Activated T-helper 1 cell treated with Interleukin-2 at 50 U/mL for 16 hours (primary cell): ENCODE data around the gene NUP214.
"Not testable (repeated sequence)": the region's sequence is repeated elsewhere in the genome, so short reads cannot be mapped to it uniquely, and the experiment has no call there.

Experiments used
- DNase-seq: peaks from one replicate; pipeline ENCODE4 v3.0.0-alpha.2; 2020; ENCODE audit warnings: low read depth

Gene NUP214

GRCh38 chr9:131116281-131117120, 8.9 kb upstream of the NUP214 start:
- no peak for DNase-seq

GRCh38 chr9:131117121-131117761, 8.1 kb upstream of the NUP214 start:
- DNase-seq: no peak

- no peak for DNase-seq
Observed at GRCh38 chr9:131117762-131118145, 7.6 kb upstream of the NUP214 start.

GRCh38 chr9:131119600-131119999, 5.8 kb upstream of the NUP214 start:
- no peak for DNase-seq

- DNase-seq: no peak
Observed at GRCh38 chr9:131120620-131121228, 4.7 kb upstream of the NUP214 start.

DNA sequence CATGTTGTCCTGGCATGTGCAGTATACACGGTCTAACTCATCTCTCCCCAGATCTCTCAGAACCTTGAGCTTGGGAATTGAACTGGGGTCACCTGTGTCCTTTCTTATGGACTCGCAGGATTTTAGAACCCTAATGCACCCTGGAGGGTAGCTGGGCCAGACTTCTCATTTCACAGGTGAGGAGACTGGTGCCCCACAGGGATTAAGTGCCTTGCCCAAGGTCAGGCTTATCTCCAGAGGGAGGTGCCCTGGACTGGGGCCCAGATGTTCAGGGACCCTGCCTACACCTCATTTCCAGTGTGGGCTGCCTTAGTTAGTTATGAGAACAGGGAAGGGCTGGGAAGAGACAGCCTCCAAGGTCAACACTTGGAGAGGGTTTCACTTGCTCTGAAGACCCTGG, 4.0 kb upstream of the NUP214 start:
- DNase-seq: no peak

DNA sequence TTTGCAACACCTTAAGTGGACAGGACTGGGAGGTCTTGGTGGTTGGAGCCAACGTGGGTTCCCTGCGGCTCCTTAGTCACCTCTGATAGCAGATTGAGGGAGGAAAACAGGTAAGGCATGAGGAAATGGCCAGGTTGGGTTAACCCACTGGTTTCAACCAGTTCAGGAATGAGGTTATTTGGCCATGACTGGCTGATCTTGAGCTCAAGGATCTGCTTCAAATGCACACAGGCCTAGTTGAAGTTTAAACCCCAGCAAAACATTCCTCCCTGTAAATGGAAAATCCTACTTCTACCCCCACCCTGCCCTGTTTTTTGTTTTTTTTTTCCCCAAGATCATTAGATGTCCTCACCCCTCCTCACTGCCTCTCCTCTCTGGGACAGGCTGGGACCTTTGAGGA, 3.2 kb upstream of the NUP214 start:
- no peak for DNase-seq

- no peak for DNase-seq
Observed at GRCh38 chr9:131125038-131125287, 423 bp upstream of the NUP214 start.

GRCh38 chr9:131126059-131126426, 657 bp downstream of the NUP214 start:
- no peak for DNase-seq

DNA sequence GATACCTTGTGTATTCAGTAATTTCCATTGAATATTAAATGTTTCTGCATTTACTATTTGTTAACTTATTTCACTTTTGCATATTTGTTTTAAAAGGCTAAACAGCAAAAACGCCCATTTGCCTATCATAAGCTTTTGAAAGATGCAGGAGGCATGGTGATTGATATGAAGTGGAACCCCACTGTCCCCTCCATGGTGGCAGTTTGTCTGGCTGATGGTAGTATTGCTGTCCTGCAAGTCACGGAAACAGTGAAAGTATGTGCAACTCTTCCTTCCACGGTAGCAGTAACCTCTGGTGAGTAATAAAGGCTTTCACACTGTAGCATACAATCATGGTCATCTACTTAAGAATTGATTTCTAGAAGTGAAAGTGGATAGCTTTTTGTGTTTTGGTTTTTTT, 3.8 kb downstream of the NUP214 start:
- DNase-seq: no peak

- no peak for DNase-seq
Observed at GRCh38 chr9:131138676-131139075, 13.3 kb downstream of the NUP214 start.

GRCh38 chr9:131140112-131140511, 14.7 kb downstream of the NUP214 start:
- DNase-seq: no peak

DNA sequence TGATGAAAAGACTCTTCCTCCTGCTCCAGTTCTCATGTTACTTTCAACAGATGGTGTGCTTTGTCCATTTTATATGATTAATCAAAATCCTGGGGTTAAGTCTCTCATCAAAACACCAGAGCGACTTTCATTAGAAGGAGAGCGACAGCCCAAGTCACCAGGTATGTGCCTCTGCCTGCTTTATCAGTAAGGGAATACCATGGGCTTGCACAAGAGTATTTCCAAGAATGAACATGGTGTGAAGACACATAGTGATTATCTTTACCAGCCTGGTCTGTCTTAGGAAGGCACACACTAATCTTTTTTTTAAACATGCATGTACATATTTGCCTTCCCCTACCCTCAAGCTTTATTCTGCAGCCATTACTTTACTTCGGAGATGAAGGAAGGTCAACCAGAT, 15.2 kb downstream of the NUP214 start:
- DNase-seq: no peak

DNA sequence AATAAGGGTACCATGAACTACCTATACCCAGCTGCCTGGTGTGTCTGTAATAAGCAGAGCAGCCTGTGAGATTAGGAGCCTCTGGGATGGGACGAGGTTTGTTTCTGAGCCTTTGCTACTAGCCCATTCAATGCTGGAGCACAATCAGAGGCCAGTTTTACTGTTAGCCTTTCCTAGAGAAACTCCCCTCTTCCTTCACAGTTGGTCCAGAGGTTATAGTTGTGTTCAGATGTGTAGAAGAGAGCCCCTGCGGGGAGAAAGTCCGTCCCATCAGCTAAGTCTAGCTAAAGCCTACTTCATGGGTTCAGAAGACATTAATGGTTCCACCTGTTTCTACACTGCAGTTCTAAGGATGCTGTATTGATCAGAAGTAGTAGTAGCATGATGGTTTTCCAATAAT, 16.8 kb downstream of the NUP214 start:
- no peak for DNase-seq

- DNase-seq: no peak
Observed at GRCh38 chr9:131144201-131144600, 18.8 kb downstream of the NUP214 start.

DNA sequence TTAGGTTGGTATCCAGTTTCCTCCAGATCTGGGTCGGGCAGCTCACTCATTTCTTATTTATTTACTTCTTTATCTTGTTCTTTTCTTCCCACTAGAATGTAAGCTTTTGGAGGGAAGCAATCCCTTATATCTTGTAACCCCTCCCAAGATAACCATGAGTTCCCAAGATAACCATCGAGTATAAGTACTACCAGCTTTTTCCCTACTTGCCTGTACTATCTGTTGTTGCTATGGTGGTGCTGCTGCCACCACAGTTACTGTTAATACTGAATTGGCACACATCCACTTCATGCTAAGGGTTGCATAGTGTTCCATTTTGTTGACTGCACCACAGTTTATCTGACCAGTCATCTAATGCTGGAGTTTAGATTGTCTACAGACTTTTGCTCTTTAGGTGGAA, 19.9 kb downstream of the NUP214 start:
- DNase-seq: no peak

- DNase-seq: no peak
Observed at GRCh38 chr9:131146186-131146585, 20.8 kb downstream of the NUP214 start.

- no peak for DNase-seq
Observed at GRCh38 chr9:131148276-131148675, 22.9 kb downstream of the NUP214 start.

GRCh38 chr9:131148966-131149687, 23.7 kb downstream of the NUP214 start:
- no peak for DNase-seq

GRCh38 chr9:131149688-131150053, 24.3 kb downstream of the NUP214 start:
- no peak for DNase-seq

- no peak for DNase-seq
Observed at GRCh38 chr9:131153595-131153994, 28.2 kb downstream of the NUP214 start.

- DNase-seq: not testable (repeated sequence)
Observed at GRCh38 chr9:131158673-131159072, 33.3 kb downstream of the NUP214 start.
